ENCODE measurements around the gene DDAH1.

The DDAH1 gene

DNA sequence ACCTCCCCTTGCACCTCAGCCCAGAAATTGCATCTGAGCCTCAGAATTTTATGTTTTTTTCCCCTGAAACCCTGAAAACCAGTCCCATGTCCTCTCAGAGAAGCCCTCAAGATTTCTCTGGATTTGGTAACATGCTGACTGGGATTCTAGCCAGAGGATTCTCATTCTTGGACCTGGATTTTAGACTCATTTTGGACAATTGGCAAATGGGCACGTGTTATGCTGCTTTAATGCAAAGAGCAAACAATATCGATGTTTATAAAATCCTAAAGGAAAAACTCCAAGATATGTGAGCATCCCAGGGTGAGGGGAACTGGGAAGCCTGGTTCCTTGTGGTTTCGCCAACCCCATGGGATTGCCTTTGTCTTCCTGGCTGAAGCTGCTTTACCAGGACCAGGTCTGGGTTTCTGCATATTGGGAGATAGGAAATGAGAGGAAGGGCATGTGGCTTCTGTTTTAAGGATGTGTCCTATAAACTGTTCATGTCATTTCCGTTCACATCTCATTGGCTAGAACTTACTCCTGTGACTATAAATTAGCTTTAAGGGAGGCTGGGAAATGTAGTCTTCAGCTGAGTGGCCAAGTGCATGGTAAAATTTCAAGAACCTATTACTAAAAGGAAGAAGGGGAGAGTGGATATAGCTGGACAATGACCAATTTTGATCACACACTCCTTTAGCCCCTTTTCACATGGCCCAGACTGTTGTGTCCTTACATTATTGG lies 161.4 kb downstream of the DDAH1 start:
- no peak for DNase-seq (ENCODE audit: low read depth in 2 of 2)

DNA sequence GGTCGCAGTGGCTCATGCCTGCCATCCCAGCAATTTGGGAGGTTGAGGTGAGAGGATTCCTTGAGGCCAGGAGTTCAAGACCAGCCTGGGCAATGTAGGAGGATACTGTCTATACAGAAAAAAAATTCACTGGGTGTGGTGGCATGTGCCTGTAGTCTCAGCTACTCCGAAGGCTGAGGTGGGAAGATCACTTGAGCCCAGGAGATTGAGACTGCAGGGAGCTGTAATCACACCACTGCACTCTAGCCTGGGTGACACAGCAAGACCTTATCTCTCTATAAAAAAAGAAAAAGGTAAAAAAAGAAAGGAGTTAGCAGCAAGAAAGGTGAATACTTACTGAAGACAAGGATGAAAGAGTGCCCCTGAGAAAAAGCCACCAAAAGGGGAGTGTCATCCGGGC lies 164.8 kb downstream of the DDAH1 start:
- DNase-seq (ENCODE audit: low read depth in 2 of 2) = no peak

DNA sequence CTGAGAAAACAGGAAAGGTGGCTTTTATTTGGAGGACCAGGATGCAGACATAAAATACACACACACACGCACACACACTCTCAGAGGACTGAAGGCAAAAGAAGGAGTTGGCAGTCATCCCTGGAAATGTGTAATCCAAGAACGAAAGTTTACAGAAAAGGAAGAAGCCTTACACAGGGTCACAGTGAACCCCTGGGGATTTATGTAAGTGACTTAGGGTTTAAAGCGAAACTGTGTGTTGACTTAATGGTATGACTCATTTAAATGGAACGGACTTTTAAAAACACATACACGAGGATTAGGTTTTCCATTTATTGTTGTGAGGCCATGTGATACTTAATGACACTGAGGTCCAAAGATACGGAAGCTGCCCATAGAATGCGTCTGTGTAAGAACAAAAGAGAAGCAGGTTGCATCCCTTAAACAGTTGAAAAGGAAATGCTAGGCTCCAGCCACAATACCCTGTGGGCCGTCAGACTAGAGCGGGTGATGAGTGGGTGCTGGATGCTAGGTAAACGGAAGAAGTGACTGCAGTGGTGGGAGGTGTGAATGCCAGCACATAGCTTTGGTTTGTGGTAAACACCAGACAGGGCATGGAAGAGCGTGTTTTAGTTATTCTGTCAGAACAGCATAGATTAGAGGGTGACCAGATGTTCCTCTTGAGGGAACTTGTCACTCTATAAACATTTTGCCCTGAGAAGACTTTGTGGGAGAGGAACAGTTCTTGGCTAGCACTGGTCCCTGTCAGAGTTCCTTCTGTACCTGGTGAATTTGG lies 166.9 kb downstream of the DDAH1 start:
- DNase-seq (ENCODE audit: low read depth in 2 of 2) = peak; percentile 51 to 78

DNA sequence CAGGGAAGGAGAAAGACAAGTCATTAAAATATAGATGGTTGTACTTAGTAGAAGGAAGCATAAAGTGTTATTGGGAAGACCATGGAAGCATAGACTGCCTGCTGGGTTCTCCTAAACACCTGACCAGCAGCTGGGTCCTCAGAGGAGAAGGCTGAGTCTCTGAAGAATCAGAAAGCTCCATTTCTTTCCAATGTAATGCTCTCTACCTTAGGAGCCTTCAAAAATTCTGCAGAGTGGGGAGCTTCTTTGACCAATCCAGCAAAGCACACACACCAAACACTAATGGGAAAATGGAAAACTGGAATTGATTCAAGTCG lies 167.5 kb downstream of the DDAH1 start:
- no peak for DNase-seq (ENCODE audit: low read depth in 2 of 2)

DNA sequence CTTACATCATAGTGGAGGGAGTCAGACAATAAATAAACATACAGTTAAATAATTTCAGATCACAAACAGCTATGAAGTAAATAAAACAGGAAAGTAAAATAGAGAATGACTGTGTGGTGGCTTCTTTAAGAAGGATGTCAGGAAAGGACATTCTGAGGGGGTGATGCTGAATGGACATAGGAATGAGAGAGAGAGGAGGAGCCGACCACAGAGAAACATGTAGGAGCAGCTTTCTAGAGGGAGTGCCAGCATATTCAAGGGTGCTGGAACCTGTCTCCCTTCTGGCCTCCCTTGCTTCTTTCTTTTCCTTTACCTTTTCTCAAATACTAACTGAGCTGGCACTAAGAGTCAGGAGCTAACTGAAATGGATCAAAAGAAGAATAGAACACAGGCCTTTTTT lies 168.0 kb downstream of the DDAH1 start:
- no peak for DNase-seq (ENCODE audit: low read depth in 2 of 2)

DNA sequence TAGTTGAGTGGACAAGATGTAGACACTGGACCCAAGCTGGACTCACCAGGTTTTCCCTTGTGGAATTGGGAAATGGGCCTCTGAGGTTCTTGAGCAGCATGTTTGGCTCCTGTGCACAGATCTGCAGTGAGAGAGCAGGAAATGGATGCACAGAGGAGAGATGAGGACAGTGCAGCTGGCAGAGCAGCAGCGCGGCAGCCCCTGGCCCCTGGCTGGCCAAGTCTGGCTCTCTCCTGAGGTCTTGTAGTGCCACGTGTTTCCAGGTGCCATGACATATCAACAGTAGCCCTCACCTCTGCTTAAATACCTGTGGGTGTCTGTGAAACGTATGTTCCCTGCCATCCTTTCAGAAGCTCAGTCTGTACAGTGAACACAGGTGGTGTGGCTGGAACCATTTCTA lies 169.3 kb downstream of the DDAH1 start:
- DNase-seq (ENCODE audit: low read depth in 2 of 2) = no peak

DNA sequence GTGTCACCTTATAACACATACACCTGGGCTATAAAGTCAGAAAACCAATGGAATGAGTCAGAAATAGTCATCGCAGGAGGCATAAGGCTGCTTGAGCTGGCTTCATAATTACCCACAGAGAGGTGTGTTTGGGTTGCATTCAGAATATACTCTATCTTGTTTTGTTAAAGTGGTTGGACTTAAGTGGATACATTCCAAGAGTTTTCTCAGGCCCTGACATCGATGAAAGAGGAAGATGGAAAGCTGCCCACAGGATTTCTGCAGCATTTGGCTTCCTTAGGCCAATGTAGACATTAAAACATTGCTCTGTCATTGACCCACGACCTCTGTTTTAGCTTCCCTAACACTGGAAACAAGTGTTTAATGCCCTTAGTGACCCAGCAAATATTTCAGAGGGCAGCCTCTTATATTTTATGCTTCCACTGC lies 169.9 kb downstream of the DDAH1 start:
- no peak for DNase-seq (ENCODE audit: low read depth in 2 of 2)

DNA sequence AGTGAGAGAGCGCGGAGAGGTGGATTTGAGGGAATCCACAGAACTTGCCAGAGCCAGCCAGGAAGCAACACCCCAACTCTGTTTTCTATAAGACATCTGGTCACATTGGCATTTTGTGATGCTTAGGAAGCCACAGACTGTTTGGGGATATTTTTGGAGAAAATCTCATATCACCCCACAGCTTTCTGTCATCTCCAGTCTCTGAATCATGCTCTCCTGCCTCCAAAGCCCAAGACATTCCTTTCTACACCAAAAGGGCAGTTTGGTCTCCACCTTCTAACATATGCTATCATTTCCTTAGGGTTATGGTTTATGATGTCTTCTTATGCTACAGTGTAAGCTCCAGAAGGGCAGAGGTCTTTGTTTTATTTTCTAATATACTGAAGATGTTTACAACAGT lies 174.1 kb downstream of the DDAH1 start:
- DNase-seq (ENCODE audit: low read depth in 2 of 2) = no peak

DNA sequence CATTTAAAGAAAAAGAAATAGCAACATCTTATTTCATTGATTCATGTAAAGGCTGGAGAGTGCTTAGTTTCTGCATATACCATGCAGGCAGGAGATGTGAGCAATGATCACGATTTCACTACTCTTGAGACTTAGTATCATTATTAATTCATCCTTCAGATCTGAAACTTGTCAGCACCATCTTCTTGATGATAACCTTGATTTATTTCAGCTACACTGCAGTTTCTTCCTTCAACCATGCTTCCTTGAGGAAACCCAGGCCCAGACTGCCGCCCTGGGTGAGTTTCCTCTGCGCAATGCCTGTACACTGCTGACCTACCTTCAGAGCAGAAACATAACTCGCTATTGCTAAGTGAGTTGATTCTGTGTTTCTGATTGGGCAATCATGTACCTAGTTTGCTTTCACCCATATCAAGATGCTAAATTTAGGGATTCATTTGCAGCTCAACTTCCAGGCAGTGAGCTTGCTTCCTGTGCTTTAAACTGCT lies 175.1 kb downstream of the DDAH1 start:
- no peak for DNase-seq (ENCODE audit: low read depth in 2 of 2)

DNA sequence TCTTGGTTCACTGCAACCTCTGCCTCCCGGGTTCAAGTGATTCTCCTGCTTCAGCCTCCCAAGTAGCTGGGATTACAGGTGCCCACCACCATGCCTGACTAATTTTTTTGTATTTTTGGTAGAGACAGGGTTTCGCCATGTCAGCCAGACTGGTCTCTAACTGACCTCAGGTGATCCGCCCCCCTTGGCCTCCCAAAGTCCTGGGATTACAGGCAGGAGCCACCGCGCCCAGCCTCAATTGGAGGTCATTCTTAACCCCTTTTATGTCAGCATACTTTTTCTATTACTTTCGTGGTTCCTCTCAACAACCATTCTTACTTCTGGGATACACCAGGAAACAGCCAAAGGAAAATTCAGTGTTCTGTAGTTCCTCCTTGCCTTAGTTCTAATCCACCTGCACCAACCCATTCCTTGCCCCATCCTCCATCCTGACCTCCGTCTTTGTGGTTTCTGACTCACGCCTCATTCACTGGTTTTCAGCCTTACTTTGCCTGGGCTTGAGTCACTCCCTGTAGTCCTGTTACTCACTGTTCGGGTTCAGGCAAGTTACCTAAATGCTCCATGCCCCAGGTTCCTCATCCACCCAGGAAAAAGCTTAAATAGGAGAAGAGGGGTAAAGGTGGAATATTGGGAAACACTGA lies 175.6 kb downstream of the DDAH1 start:
- DNase-seq (ENCODE audit: low read depth in 2 of 2) = no peak

DNA sequence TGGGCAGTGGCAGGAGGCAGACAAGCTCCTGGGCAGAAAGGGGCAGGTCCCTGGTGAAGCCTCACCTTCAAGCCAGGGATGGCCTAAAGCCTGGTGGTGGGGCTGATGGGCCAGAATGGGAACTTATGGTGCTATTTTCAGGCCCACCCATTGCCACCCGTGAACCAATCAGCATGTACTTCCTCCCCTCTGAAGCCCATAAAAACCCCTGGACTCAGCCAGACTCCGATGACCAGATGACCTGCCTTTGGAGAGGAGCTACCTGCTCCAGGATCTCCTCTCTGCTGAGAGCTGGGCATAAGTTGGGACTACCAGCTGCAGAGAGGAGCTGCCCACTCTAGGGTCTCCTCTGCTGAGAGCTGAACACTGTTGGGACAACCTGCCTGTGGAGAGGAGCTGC lies 180.8 kb downstream of the DDAH1 start:
- DNase-seq (ENCODE audit: low read depth in 2 of 2) = no peak

DNA sequence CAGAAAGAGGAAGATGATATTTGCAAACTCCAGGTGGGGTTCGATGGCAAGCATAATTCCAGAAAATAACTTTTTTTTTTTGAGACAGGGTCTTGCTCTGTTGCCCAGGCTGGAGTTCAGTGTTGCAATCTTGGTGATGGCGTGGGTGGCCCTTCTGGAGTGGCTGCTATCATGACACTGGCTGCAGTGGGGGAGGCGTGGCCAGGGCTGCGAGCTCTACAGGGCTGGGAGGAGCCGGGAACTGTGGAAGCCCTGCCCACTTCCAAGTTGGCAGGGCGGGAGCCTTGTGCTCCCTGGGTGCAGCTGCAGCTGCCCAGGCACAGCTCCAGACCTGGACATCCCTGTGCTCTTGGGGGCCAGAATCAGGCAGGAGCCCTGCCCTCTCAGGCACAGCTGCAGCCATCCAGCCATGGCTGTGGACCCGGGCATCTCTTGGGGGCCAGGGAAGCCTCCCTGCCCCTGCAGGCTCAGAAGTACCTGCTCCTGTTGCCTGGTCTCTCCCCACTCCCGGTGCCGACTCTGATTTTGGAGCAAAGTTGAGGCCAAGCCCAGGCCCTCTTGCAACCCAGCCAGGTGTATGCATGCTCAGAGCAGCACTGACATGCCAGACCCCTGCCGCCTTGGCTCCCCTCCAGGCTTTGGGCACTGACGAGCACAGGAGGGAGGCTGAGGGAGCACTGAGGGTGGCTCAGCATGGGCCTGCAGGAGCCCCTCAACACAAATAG lies 181.3 kb downstream of the DDAH1 start:
- DNase-seq (ENCODE audit: low read depth in 2 of 2) = no peak

DNA sequence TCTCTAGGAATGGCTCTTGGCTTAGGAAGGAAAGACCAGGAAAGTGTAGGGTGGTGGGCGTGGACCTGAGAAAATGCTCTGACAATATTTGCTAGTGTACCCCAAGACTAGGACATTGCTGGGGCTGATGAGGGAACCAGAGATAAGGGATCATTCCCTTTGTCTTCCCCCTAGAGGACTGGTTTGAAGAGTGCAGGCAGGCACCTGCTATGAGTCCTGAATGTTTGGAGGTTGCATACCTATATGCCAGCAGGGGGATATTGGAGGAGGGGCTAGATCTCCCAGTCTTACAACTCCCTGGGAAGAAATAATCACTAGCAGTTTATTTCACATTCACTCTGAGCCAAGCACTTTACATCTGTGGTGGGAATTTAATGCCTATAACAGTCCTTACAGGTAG lies 182.5 kb downstream of the DDAH1 start:
- DNase-seq (ENCODE audit: low read depth in 2 of 2) = no peak

DNA sequence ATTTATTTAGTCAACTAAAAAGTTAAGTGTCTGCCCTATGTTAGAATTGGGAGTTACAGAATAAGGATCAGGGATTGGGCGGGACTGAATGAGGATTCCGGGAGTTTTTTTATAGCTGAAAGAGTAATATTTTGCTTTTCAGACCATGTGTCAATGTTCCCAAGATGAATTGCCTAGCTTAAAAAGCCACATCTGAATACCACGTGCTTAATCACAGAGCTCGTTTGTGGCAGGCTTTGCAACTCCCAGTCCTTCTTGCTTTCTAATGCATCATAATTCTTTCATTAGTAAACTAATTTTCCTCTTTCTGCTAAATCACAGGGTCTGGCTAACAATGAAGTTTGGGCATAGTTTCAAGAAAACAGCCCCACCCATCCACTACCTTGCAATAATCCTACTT lies 184.3 kb downstream of the DDAH1 start:
- DNase-seq (ENCODE audit: low read depth in 2 of 2) = no peak

DNA sequence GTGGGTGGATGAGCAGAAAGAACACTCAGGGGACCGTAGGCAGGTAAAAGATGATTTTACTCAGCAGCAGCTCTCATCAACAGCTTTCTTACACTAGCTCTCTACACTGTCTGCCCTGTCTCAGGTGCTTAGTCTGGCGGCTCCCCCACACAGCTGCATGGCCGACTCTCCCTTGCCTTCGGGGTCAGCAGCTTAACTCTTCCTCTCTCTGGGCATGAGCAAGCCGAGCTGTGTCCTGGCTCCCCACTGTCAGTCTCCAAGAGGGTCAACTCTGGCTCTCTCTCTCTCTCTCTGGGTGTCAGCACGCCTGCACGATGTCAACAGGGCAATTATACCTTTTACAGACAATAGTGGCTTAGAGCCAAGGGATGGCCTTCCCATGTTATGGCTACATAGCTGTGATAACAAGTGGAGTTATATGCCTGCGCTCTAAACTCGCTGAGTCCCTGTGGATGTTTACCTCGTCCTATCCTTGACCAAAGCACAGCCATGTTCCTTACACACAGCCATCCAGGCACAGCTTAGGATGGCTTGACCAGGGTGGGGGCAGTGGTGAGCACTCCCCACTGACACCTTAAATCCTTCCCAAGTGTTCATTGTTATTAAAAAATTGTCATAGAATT lies 185.4 kb downstream of the DDAH1 start:
- DNase-seq (ENCODE audit: low read depth in 2 of 2) = no peak

DNA sequence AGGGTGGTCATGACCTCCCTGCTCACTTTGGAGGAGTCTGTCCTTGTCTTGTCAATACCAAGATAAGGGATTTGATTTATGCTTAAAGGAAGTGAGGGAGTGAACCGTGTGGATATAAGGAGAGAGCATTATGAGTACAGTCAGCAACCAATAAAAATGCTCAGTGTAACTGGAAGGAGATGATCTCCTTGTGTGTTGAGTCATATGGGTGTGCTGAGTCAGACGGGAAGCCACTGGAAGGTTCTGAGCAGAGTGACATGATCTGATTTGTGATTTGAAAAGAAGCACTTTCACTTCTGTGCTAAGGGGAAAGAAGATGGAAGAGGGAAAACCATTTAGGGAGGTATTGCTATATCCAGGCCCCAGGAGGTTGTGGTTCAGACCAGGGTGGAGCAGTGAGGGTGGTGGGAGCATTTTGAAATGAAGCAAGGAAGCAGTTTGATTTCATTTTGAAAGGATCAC lies 186.1 kb downstream of the DDAH1 start:
- DNase-seq (ENCODE audit: low read depth in 2 of 2) = peak; percentile 17 to 46

DNA sequence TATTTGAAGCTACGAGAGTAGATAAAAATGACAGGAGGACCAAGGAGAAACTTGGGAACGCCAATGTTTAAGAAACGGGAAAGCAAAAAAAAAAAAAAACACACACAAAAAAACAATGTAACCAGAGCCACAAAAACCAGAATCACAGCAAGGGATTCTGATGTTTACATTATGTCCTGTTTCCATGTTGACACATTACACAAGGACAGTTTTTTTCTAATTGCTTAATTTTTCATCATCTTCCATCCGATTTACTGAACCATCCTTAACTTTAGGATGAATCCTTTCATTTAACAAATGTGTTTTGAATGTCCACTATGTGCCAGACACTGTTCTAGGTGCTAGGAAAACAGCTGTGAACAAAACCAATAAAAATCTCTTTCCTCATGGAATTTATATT lies 187.2 kb downstream of the DDAH1 start:
- no peak for DNase-seq (ENCODE audit: low read depth in 2 of 2)

DNA sequence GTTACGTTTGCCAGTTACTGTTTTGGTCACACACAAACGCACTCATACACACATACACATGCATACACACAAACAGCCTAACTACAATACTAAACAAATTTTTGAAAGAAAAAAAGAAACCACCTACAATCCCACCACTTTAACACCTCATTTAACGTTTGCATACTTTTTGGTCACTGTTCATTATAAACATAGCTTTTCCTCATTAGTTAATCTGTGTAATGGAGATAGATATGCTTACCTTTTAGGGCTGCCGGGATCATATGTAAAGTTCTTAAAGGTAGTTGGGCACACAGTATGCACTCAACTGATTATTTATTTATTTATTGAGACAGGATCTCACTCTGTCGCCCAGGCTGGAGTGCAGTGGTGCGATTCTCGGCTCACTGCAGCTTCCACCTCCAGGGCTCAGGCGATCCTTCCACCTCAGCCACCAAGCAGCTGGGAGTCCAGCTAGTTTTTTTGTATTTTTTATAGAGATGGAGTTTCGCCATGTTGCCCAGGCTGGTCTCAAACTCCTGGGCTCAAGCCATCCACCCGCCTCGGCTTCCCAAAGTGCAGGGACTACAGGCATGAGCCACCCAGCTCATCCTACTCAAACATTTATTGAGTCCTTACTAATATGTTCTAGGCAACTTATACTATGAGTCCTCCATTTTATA lies 187.8 kb downstream of the DDAH1 start:
- no peak for DNase-seq (ENCODE audit: low read depth in 2 of 2)

DNA sequence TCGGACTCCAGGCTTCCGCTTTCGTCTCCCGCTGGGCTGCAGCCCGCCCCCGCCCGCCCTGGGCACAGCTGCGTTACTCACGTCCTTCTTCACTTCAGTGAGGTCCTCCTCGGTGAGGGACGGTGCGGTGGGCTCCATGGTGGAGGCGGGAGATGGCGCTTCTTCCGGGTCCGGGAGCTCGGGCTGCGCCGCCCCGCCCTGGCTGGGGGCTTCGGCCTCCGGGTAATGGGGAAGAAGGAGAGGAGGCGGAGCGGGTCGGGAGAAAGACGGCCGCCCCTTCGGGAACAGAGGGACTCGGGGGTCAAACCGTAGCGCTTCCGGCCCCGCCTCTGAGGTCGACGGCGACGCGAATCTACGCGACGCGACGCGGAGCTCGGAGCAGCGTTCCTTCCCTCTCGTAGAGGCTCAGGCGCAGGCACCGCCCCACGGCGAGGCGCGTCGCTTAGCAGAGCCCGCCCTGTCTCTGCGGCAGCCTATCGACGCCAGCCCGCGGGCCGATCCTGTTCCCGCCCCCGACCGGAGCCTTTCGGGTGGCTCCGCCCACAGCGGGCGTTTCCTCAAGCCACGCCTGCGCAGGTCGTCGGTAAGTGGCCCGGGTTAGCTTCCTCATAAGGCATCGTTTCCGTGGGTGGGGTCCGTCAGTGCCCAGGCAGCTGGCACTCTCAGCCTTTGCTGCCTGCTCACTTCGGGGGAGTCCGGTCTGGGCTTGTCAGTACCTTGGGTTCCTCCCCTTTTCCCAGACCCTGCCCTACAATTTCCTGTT lies 188.6 kb downstream of the DDAH1 start, which contains the start of gene BCL10:
BCL10 (minus strand) TSS at position 418 of the 763 bp plus-strand sequence; CDS start at position 138, 280 bp downstream.
- peak; percentile 90 to 96 for DNase-seq (ENCODE audit: low read depth in 2 of 2)

DNA sequence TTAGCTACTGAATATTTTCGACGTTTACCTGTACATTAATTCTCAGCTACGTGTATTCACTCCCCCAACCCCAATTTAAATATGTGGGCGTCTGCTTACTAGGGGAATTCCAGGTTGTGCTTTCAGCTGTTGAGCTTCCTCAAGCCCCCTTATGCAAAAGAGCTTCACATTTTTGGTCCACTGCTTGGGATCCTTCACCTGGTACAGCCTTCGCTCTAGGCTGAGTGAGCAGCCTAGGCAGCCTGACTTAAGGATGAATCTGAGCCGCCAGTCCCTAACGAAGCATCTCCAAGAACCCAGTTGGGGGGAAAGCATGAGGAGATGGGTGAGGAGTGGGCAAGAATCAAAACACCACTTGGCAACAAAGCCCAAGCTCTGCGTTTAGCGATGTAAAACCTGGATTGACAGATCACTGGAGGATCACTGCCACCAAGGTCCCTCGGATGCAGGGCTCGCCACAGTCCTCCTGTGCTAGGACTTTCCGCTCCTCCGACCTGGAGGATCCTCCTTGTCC lies 189.2 kb downstream of the DDAH1 start:
- no peak for DNase-seq (ENCODE audit: low read depth in 2 of 2)
